ENCODE data around the gene ITGB3. TPM values are rescaled to one million over a fixed set of nuclear protein-coding genes. Genes with fewer than 3 reads are reported as not detected.

Gene ITGB3
- total and polyA plus RNA-seq, 2 of the 4 experiments (the other 2 are of a cell fraction): 9.8 to 17.6 TPM

DNA sequence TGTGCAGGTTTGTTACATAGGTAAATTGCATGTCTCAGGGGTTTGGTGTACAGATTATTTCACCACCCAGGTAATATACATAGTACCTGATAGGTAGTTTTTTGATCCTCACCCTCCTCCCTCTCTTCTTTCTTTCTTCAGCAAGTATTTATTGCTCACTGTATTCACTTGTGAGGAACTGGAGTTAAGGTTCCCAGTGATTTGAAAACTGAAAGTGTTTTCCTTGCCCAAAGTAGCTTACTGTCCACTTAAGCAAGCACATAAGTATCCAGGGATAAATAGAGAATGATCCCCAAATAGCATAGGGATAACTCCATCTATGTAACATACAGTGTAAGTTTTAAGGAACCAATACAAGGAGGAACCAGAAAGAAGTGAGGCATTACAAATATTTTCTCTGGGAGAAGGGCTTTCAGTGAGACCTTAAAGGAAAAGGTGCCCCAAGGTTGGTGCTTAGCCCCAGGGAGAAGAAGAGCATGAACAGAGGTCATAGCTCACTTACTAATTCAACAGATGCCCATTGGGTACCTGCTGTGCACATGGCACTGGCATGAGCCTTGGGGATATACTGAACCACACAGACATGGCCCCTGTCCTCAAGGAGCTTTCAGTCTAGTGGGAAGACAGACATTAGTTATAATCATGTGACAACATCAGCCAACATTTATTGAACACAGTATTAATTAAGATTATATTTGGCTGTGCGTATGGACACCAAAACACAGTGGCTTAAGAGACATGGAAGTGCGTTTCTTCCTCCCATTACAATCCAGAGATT lies 27.5 kb upstream of the ITGB3 start:
- ATAC-seq (ENCODE audit: low read depth) (no peak), DNase-seq (peak; percentile 47)
- no peak overlapping the region for H3K9ac ChIP-seq (ENCODE audit: low read depth, low read length)
- peak overlapping the region; percentile 19; the same call in 1 of the 2 replicates for H3K4me2 ChIP-seq (ENCODE audit: low read depth, low read length)
- BruUV-seq (replicated peaks): no TSS peak
- peaks cover 8% of the 10 kb centered on the region for H3K9me1 ChIP-seq (ENCODE audit: insufficient read depth, low read length)
- H3K4ac ChIP-seq (ENCODE audit: low read depth, low read length): peak overlapping the region; percentile 94
- peak overlapping the region; percentile 96 for H3K56ac ChIP-seq (ENCODE audit: extremely low read depth, insufficient read depth, low read length)
- H2AK5ac ChIP-seq (ENCODE audit: low read depth, low read length): peak overlapping the region; percentile 98
- intact Hi-C loops (cut with micrococcal nuclease) (no loop called here), dilution Hi-C loops (cut with HindIII; ENCODE audit: low sequenced_read_pairs, unreplicated experiment) (no loop called here), in situ Hi-C loops (cut with MboI; ENCODE audit: low sequenced_read_pairs) (loop anchor here (10.0 kb wide), 1 partner anchor 389 kb away; no protein-coding TSS in a partner anchor)
- no peaks in the 10 kb centered on the region for H3K27me3 ChIP-seq (ENCODE audit: control insufficient read depth, insufficient read depth, low read length)
- H2AK9ac ChIP-seq (replicated peaks; ENCODE audit: low read depth, low read length, poor library complexity): peak overlapping the region; percentile 71
- H3K79me1 ChIP-seq (ENCODE audit: low read depth in 1 of 2, low read length in 2 of 2): peaks cover 0 to 6% of the 10 kb centered on the region in 2 experiments; a peak in 1 of 4 replicates
- peak overlapping the region; percentile 94 for H2BK20ac ChIP-seq (ENCODE audit: low read depth, low read length)
- H3K14ac ChIP-seq (replicated peaks; ENCODE audit: low read depth, low read length): peak overlapping the region; percentile 81
- H3K9me3 ChIP-seq (ENCODE audit: control insufficient read depth, insufficient read depth, low read length): no peaks in the 10 kb centered on the region
- peak overlapping the region; percentile 41; the same call in 1 of the 2 replicates for H3K23ac ChIP-seq (ENCODE audit: low read depth, low read length)
- peak overlapping the region; percentile 92 for H2BK5ac ChIP-seq (ENCODE audit: low read depth, low read length, poor library complexity, severe bottlenecking)
- ChIA-PET POLR2A (ENCODE audit: unreplicated experiment) (no interaction called here), CTCF (no interaction called here)
- peak overlapping the region; percentile 35 for H3K27ac ChIP-seq (ENCODE audit: insufficient read depth, low read length)
- H2BK120ac ChIP-seq (ENCODE audit: low read depth, low read length): peak overlapping the region; percentile 96
- TF ChIP-seq, protein P1, sequence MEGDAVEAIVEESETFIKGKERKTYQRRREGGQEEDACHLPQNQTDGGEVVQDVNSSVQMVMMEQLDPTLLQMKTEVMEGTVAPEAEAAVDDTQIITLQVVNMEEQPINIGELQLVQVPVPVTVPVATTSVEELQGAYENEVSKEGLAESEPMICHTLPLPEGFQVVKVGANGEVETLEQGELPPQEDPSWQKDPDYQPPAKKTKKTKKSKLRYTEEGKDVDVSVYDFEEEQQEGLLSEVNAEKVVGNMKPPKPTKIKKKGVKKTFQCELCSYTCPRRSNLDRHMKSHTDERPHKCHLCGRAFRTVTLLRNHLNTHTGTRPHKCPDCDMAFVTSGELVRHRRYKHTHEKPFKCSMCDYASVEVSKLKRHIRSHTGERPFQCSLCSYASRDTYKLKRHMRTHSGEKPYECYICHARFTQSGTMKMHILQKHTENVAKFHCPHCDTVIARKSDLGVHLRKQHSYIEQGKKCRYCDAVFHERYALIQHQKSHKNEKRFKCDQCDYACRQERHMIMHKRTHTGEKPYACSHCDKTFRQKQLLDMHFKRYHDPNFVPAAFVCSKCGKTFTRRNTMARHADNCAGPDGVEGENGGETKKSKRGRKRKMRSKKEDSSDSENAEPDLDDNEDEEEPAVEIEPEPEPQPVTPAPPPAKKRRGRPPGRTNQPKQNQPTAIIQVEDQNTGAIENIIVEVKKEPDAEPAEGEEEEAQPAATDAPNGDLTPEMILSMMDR (conservative IDR thresholded peaks at IDR 0.05; ENCODE audit: low read depth, low read length): no peak
- TF ChIP-seq MAFK (IDR thresholded peaks at IDR 0.05; ENCODE audit: low read depth, low read length) (no peak), SMC3 (IDR thresholded peaks at IDR 0.05; ENCODE audit: low read depth, low read length) (no peak), MXI1 (IDR thresholded peaks at IDR 0.05; ENCODE audit: borderline replicate concordance, low read depth, low read length) (no peak), RFX5 (IDR thresholded peaks at IDR 0.05; ENCODE audit: low read depth, low read length) (no peak), RCOR1 (IDR thresholded peaks at IDR 0.05; ENCODE audit: insufficient replicate concordance, low read length) (no peak), CHD1 (IDR thresholded peaks at IDR 0.05; ENCODE audit: low read depth, low read length) (no peak), POLR2A (IDR thresholded peaks at IDR 0.05; ENCODE audit: low read depth, low read length) (no peak), MAZ (IDR thresholded peaks at IDR 0.05; ENCODE audit: borderline replicate concordance, low read depth, low read length) (no peak), RAD21 (IDR thresholded peaks at IDR 0.05; ENCODE audit: low read length) (no peak), FOS (IDR thresholded peaks at IDR 0.05; ENCODE audit: low read depth, low read length) (no peak), BHLHE40 (IDR thresholded peaks at IDR 0.05; ENCODE audit: low read depth, low read length) (no peak), CEBPB (IDR thresholded peaks at IDR 0.05; ENCODE audit: low read depth, low read length) (no peak)
- TF ChIP-seq, protein P2, sequence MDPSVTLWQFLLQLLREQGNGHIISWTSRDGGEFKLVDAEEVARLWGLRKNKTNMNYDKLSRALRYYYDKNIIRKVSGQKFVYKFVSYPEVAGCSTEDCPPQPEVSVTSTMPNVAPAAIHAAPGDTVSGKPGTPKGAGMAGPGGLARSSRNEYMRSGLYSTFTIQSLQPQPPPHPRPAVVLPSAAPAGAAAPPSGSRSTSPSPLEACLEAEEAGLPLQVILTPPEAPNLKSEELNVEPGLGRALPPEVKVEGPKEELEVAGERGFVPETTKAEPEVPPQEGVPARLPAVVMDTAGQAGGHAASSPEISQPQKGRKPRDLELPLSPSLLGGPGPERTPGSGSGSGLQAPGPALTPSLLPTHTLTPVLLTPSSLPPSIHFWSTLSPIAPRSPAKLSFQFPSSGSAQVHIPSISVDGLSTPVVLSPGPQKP (IDR thresholded peaks at IDR 0.05; ENCODE audit: borderline replicate concordance, low read depth, low read length): no peak
- TF ChIP-seq, protein P3, sequence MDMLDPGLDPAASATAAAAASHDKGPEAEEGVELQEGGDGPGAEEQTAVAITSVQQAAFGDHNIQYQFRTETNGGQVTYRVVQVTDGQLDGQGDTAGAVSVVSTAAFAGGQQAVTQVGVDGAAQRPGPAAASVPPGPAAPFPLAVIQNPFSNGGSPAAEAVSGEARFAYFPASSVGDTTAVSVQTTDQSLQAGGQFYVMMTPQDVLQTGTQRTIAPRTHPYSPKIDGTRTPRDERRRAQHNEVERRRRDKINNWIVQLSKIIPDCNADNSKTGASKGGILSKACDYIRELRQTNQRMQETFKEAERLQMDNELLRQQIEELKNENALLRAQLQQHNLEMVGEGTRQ (IDR thresholded peaks at IDR 0.05; ENCODE audit: low read depth, low read length): no peak
- peak overlapping the region; percentile 47 for H2AFZ ChIP-seq (replicated peaks; ENCODE audit: low read length, poor library complexity)
- H4K8ac ChIP-seq (ENCODE audit: low read depth in 2 of 2, low read length in 2 of 2): peak overlapping the region; percentile 97 to 98
- H4K5ac ChIP-seq (ENCODE audit: low read depth, low read length): peak overlapping the region; percentile 56
- H2BK15ac ChIP-seq (ENCODE audit: low read depth, low read length): peak overlapping the region; percentile 98
- WGBS, 2 experiments (ENCODE audit: extremely low coverage in 2 of 2, insufficient read length in 1 of 2): no CpG with 5 or more reads among the region's 2 CpGs
- peaks cover 27% of the 10 kb centered on the region for H3K4me1 ChIP-seq (ENCODE audit: control insufficient read depth, insufficient read depth, low read length)
- H3K4me3 ChIP-seq (ENCODE audit: insufficient read depth, low read depth, low read length): no peak overlapping the region
- H3K18ac ChIP-seq (ENCODE audit: low read depth, low read length): peak overlapping the region; percentile 87
- H4K91ac ChIP-seq (ENCODE audit: insufficient read depth, low read depth, low read length): peak overlapping the region; percentile 87
- H3K36me3 ChIP-seq (ENCODE audit: control insufficient read depth, insufficient read depth, low read length): no peaks in the 10 kb centered on the region
- no peaks in the 10 kb centered on the region for H4K20me1 ChIP-seq (ENCODE audit: insufficient read depth, low read length)
